ENCODE results near the gene GATAD2A. TPM values are rescaled to one million over a fixed set of nuclear protein-coding genes. Genes with fewer than 3 reads are reported as not detected.
"Not testable (repeated sequence)": the region's sequence is repeated elsewhere in the genome, so short reads cannot be mapped to it uniquely, and the experiment has no call there.

The GATAD2A gene
- 37.1 and 39.0 TPM in 2 replicates for total RNA-seq (2014; rRNA removed; shearing (Covaris generic))
- 81.7 and 107 TPM in 2 replicates for polyA plus RNA-seq (2015; cell fraction: cytosol; rRNA removed)
- 17.2 and 25.9 TPM in 2 replicates for polyA plus RNA-seq (2015; cell fraction: nucleus; rRNA removed)

- in situ Hi-C loops (cut with HindIII; ENCODE audit: low pct_unique_long_range_greater_than_20kb, low sequenced_read_pairs): no loop called here
- peak; percentile 81 for DNase-seq (ENCODE audit: low read depth, low spot score)
These were observed at the start of gene GATAD2A for GRCh38 chr19:19404879-19405860. TSS of gene GATAD2A (plus strand) at chr19:19405675. CDS start at chr19:19465346, 59,671 bp downstream.

- no peak for DNase-seq (ENCODE audit: low read depth, low spot score)
- in situ Hi-C loops (cut with HindIII; ENCODE audit: low pct_unique_long_range_greater_than_20kb, low sequenced_read_pairs): no loop called here
These were observed 49.0 kb upstream of the GATAD2A start for GRCh38 chr19:19356500-19356899.

GRCh38 chr19:19356901-19357566 lies 48.4 kb upstream of the GATAD2A start:
- in situ Hi-C loops (cut with HindIII; ENCODE audit: low pct_unique_long_range_greater_than_20kb, low sequenced_read_pairs): no loop called here
- no peak for DNase-seq (ENCODE audit: low read depth, low spot score)

GRCh38 chr19:19361075-19361594 lies 44.3 kb upstream of the GATAD2A start:
- in situ Hi-C loops (cut with HindIII; ENCODE audit: low pct_unique_long_range_greater_than_20kb, low sequenced_read_pairs): no loop called here
- DNase-seq (ENCODE audit: low read depth, low spot score): peak; percentile 91

GRCh38 chr19:19362075-19362474 lies 43.4 kb upstream of the GATAD2A start:
- no peak for DNase-seq (ENCODE audit: low read depth, low spot score)

GRCh38 chr19:19366434-19367396 lies 38.8 kb upstream of the GATAD2A start:
- in situ Hi-C loops (cut with HindIII; ENCODE audit: low pct_unique_long_range_greater_than_20kb, low sequenced_read_pairs): no loop called here
- peak; percentile 86 for DNase-seq (ENCODE audit: low read depth, low spot score)

More at GRCh38 chr19:19362075-19362474, 43.4 kb upstream of the GATAD2A start:
- in situ Hi-C loops (cut with HindIII; ENCODE audit: low pct_unique_long_range_greater_than_20kb, low sequenced_read_pairs): no loop called here

- DNase-seq (ENCODE audit: low read depth, low spot score): no peak
- in situ Hi-C loops (cut with HindIII; ENCODE audit: low pct_unique_long_range_greater_than_20kb, low sequenced_read_pairs): no loop called here
These were observed 37.4 kb upstream of the GATAD2A start for GRCh38 chr19:19368087-19368486.

- no peak for DNase-seq (ENCODE audit: low read depth, low spot score)
- in situ Hi-C loops (cut with HindIII; ENCODE audit: low pct_unique_long_range_greater_than_20kb, low sequenced_read_pairs): no loop called here
These were observed 34.4 kb upstream of the GATAD2A start for GRCh38 chr19:19371059-19371458.

GRCh38 chr19:19372656-19373416 lies 32.6 kb upstream of the GATAD2A start:
- DNase-seq (ENCODE audit: low read depth, low spot score): peak; percentile 47
- in situ Hi-C loops (cut with HindIII; ENCODE audit: low pct_unique_long_range_greater_than_20kb, low sequenced_read_pairs): no loop called here

- in situ Hi-C loops (cut with HindIII; ENCODE audit: low pct_unique_long_range_greater_than_20kb, low sequenced_read_pairs): no loop called here
These were observed 25.9 kb upstream of the GATAD2A start for GRCh38 chr19:19379527-19379926.

GRCh38 chr19:19380316-19380715 lies 25.2 kb upstream of the GATAD2A start:
- in situ Hi-C loops (cut with HindIII; ENCODE audit: low pct_unique_long_range_greater_than_20kb, low sequenced_read_pairs); DNase-seq (ENCODE audit: low read depth, low spot score): not testable (repeated sequence)

More at GRCh38 chr19:19379527-19379926, 25.9 kb upstream of the GATAD2A start:
- peak; percentile 24 for DNase-seq (ENCODE audit: low read depth, low spot score)

- in situ Hi-C loops (cut with HindIII; ENCODE audit: low pct_unique_long_range_greater_than_20kb, low sequenced_read_pairs): no loop called here
These were observed 24.2 kb upstream of the GATAD2A start for GRCh38 chr19:19381007-19381926.

GRCh38 chr19:19382118-19382517 lies 23.4 kb upstream of the GATAD2A start:
- DNase-seq (ENCODE audit: low read depth, low spot score): no peak
- in situ Hi-C loops (cut with HindIII; ENCODE audit: low pct_unique_long_range_greater_than_20kb, low sequenced_read_pairs): no loop called here

More at GRCh38 chr19:19381007-19381926, 24.2 kb upstream of the GATAD2A start:
- DNase-seq (ENCODE audit: low read depth, low spot score): no peak

- in situ Hi-C loops (cut with HindIII; ENCODE audit: low pct_unique_long_range_greater_than_20kb, low sequenced_read_pairs): no loop called here
- DNase-seq (ENCODE audit: low read depth, low spot score): no peak
These were observed 21.0 kb upstream of the GATAD2A start for GRCh38 chr19:19384486-19384885.

- in situ Hi-C loops (cut with HindIII; ENCODE audit: low pct_unique_long_range_greater_than_20kb, low sequenced_read_pairs): no loop called here
- peak; percentile 99 for DNase-seq (ENCODE audit: low read depth, low spot score)
These were observed 20.2 kb upstream of the GATAD2A start for GRCh38 chr19:19385131-19385895.
